Type B pancreatic cell (in vitro differentiated cells): ENCODE measurements around the gene RNASE11. TPM values are rescaled to one million over a fixed set of nuclear protein-coding genes. Genes with fewer than 3 reads are reported as not detected.

Source experiments
- DNase-seq: peaks from one replicate; pipeline ENCODE4 v3.0.0; 2021; ENCODE audit warnings: mixed read lengths; ENCODE audit not compliant: unreplicated experiment; ENCODE audit errors: extremely low spot score
- H3K27ac Mint-ChIP-seq: 2 replicates; pipeline ENCODE4 v1.8.0; 2021; ENCODE audit warnings: mild to moderate bottlenecking, mixed read lengths
- H3K27me3 Mint-ChIP-seq: 2 replicates; pipeline ENCODE4 v1.8.0; 2021; ENCODE audit warnings: mixed read lengths
- H3K36me3 Mint-ChIP-seq: 2 replicates; pipeline ENCODE4 v1.8.0; 2021; ENCODE audit warnings: mixed read lengths
- H3K4me1 Mint-ChIP-seq: one replicate; pipeline ENCODE4 v1.8.0; 2021; ENCODE audit warnings: mixed read lengths; ENCODE audit not compliant: unreplicated experiment
- H3K4me3 Mint-ChIP-seq: 2 replicates; pipeline ENCODE4 v1.8.0; 2021; ENCODE audit warnings: mild to moderate bottlenecking, mixed read lengths
- H3K9me3 Mint-ChIP-seq: 2 replicates; pipeline ENCODE4 v1.8.0; 2021; ENCODE audit warnings: mixed read lengths
- total RNA-seq: library from RNA; stranded (reverse); gene quantifications from 2 replicates; pipeline ENCODE4 v1.2.1, GENCODE V29; 2021; ENCODE audit warnings: low replicate concordance
- TF ChIP-seq, protein P1 (sequence below): fragments of 200-600 bp; sonication (generic); conservative IDR thresholded peaks from 2 replicates; pipeline ENCODE4 v1.5.0; 2021; ENCODE audit warnings: antibody characterized with exemption, mild to moderate bottlenecking

Gene RNASE11
- total RNA-seq, 1 donor from 2014 or later: not detected

DNA sequence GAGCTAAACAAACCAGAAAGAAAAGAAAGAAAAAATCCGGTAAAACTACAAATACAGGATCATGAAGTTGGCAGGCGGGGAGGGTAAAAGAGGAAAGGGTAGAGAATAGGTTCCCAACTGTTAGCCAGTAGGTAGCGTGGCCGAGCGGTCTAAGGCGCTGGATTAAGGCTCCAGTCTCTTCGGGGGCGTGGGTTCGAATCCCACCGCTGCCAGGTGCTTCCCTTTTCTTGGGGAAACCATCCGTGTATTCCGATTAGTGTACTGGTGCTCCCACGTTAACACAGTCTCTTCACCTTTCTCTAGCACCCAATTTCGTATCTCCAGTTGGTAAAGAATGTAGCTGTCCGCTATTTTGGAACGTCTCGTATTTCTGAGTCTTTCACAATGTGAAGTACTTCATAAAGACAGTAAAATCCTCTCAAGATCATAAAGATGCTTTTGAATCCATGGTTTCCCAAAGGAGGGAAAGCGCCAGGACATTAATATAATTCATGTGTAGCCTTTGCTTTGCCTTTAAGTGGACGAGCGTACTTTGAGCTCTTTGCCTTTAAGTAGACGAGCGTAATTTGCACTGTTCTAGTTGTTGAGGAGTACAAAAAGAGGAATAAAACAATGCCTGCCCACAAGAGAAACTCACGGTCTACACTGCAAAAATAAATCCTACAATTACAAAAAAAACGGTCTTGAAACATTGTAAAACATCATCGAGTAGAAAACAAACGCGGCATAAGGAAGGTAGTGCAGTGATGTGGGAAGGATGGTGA is 22.4 kb upstream of the RNASE11 start:
- Mint-ChIP-seq H3K4me3 (no peak overlapping the region), H3K4me1 (peaks cover 5% of the 10 kb centered on the region), H3K27me3 (peaks cover 2% of the 10 kb centered on the region), H3K27ac (no peak overlapping the region), H3K36me3 (no peaks in the 10 kb centered on the region), H3K9me3 (no peaks in the 10 kb centered on the region)
- DNase-seq: no peak
- TF ChIP-seq, protein P1, sequence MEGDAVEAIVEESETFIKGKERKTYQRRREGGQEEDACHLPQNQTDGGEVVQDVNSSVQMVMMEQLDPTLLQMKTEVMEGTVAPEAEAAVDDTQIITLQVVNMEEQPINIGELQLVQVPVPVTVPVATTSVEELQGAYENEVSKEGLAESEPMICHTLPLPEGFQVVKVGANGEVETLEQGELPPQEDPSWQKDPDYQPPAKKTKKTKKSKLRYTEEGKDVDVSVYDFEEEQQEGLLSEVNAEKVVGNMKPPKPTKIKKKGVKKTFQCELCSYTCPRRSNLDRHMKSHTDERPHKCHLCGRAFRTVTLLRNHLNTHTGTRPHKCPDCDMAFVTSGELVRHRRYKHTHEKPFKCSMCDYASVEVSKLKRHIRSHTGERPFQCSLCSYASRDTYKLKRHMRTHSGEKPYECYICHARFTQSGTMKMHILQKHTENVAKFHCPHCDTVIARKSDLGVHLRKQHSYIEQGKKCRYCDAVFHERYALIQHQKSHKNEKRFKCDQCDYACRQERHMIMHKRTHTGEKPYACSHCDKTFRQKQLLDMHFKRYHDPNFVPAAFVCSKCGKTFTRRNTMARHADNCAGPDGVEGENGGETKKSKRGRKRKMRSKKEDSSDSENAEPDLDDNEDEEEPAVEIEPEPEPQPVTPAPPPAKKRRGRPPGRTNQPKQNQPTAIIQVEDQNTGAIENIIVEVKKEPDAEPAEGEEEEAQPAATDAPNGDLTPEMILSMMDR: no peak

DNA sequence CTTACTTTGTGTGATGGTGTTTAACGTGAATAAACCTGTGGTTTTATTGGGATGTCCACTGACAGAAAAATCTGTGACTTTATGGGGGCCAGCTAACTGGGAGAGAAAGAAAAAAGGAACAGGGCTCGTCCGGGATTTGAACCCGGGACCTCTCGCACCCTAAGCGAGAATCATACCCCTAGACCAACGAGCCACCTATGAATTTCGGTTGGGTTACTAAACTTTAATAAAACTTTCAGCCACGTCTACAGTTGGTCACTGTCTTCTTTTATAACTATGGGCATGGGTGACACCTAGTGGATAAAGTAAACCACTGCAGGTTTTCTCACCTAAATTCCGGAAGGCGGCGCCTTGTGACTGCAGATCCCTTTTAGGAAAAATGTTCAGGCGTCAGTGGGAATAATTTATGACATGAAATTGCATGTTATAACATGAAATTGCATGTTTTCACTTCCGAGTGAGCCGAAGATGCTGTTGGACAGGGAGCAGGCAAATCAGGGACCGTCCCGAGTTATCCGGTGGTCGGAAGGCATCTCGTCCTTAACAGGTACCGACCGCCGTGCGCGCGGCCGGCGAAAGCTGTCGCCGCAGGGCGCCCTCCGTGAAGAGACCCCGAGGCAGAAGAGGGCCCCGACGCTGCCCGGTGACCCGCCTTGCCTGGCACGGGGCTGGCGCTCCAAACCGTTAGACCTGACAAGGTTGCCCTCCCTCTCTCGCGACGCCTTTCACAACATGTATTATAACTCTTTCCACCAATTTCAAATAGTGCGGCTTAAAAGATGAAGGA is 21.6 kb upstream of the RNASE11 start:
- TF ChIP-seq, protein P1: peak; percentile 93
- DNase-seq: no peak
- peaks cover 2% of the 10 kb centered on the region for H3K27me3 Mint-ChIP-seq
- H3K9me3 Mint-ChIP-seq: no peaks in the 10 kb centered on the region
- H3K36me3 Mint-ChIP-seq: no peaks in the 10 kb centered on the region
- H3K4me1 Mint-ChIP-seq: peaks cover under 1% of the 10 kb centered on the region
- no peak overlapping the region for H3K27ac Mint-ChIP-seq
- H3K4me3 Mint-ChIP-seq: no peak overlapping the region

DNA sequence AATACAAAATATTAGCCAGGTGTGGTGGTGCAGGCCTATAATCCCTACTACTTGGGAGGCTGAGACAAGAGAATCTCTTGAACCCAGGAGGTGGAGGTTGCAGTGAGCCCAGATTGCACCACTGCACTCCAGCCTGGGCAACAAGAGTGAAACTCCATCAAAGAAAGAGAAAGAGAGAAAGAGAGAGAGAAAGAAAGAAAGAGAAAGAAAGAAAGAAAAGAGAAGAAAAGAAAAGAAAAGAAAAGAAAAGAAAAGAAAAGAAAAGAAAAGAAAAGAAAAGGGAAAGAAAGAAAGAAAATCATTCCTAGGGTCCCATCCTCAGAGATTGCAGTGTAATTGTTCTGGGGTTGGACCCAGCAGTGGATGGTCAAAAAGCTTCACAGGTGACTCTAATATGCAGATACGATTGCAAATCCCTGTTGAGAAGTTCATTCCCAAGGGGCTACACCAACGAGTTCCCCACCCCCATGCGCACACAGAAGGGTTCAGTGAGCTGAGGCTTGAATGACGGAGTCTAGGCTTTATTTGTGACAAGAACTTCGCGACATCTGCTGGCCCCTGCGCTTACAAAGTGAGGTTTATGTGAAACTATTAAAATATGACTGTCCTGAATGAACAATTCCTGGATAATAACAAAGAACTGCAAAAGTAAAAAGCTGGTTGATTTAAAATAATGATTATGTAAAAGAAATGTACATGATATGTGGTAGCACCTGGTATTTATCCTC is 20.7 kb upstream of the RNASE11 start:
- Mint-ChIP-seq H3K4me3 (no peak overlapping the region), H3K4me1 (no peaks in the 10 kb centered on the region)

DNA sequence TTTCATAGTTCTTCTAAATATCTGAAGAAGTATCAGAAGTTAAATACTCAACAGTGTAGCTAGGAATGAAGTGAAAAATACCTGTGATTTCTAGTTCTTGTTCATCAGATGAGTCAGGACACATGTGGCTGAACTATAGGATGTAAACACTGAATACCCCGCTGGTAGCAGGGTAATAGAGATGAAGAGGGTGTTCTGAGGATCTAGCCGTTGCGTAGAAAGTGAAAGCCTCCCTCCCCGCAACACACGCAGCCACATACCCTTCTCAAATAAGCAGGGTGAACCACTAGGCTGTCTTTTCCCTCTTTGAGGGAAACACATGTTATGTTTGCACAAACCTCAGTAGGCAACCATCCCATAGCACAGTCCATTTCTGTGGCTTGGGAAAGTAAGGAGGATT is 19.8 kb upstream of the RNASE11 start:
- DNase-seq: no peak
- TF ChIP-seq, protein P1: no peak
- Mint-ChIP-seq H3K27ac (no peak overlapping the region), H3K36me3 (no peaks in the 10 kb centered on the region), H3K9me3 (no peaks in the 10 kb centered on the region), H3K27me3 (peaks cover 2% of the 10 kb centered on the region), H3K4me1 (no peaks in the 10 kb centered on the region), H3K4me3 (no peak overlapping the region)

More for the DNA sequence above, 20.7 kb upstream of the RNASE11 start:
- no peak for DNase-seq
- peaks cover 2% of the 10 kb centered on the region for H3K27me3 Mint-ChIP-seq
- no peaks in the 10 kb centered on the region for H3K9me3 Mint-ChIP-seq
- H3K27ac Mint-ChIP-seq: no peak overlapping the region
- TF ChIP-seq, protein P1: no peak
- no peaks in the 10 kb centered on the region for H3K36me3 Mint-ChIP-seq

DNA sequence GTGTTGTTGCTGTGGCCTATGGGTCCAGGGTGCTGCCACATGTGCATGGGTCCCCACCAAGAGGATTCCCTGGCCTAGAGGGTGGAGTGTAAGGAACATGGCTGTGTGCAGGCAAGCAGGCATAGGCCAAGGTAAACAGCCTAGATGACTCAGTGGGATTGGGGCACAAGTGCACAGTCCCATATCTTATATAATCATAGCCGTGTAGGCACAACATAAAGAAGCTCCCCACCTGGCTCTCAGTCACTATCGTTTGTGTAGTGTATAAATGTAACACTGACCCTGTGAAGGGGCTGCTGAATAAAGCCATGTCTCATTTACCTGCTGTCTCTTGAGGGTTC is 19.1 kb upstream of the RNASE11 start:
- peaks cover 2% of the 10 kb centered on the region for H3K27me3 Mint-ChIP-seq
- H3K9me3 Mint-ChIP-seq: no peaks in the 10 kb centered on the region
- H3K4me1 Mint-ChIP-seq: no peaks in the 10 kb centered on the region
- TF ChIP-seq, protein P1: no peak
- no peak overlapping the region for H3K4me3 Mint-ChIP-seq
- DNase-seq: no peak
- no peaks in the 10 kb centered on the region for H3K36me3 Mint-ChIP-seq
- no peak overlapping the region for H3K27ac Mint-ChIP-seq
